ENCODE results near the gene RASAL2.
"Not testable (repeated sequence)": the region's sequence is repeated elsewhere in the genome, so short reads cannot be mapped to it uniquely, and the experiment has no call there.

The RASAL2 gene

DNA sequence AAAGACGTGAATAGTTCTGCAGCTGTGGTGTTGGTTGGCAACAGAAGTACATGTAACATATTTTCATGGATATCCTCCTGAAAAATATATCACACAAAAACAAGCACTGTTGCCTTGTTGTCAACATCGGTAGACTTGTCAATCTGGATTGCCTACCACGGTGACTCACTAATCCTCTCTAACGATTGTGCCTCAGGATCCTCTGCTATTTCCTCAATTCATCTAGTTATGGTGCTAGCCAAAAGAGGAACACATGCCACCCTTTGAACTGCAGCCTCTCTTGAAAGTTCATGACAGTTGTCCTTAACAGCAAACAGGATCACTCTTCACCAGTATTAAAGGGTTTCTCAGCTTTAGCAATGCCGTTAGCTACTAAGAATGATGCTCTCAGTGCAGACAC, 25.7 kb downstream of the RASAL2 start:
- Histone ChIP-seq H3K27me3 (ENCODE audit: insufficient read depth, low read length, poor library complexity, severe bottlenecking) (no peaks in the 10 kb centered on the region), H3K79me2 (ENCODE audit: insufficient read depth, low read length) (no peaks in the 10 kb centered on the region)

GRCh38 chr1:178120088-178120487, 26.2 kb downstream of the RASAL2 start:
- no peaks in the 10 kb centered on the region for H3K36me3 ChIP-seq (ENCODE audit: insufficient read depth, low read length)
- H3K9ac ChIP-seq (ENCODE audit: low read depth, low read length, poor library complexity, severe bottlenecking), result no peak overlapping the region
- no peak overlapping the region for H3K4me3 ChIP-seq (ENCODE audit: low read length, poor library complexity, severe bottlenecking)
- no peaks in the 10 kb centered on the region for H3K27me3 ChIP-seq (ENCODE audit: insufficient read depth, low read length, poor library complexity, severe bottlenecking)
- no peak overlapping the region for H3K4me2 ChIP-seq (ENCODE audit: low read depth, low read length, poor library complexity, severe bottlenecking)
- no peak for TF ChIP-seq EZH2phosphoT487 (IDR thresholded peaks at IDR 0.05; ENCODE audit: borderline replicate concordance)
- no peaks in the 10 kb centered on the region for H3F3A ChIP-seq (ENCODE audit: low read depth)
- H3K9me2 ChIP-seq (replicated peaks; ENCODE audit: low read depth, low read length), result no peaks in the 10 kb centered on the region
- H2AFZ ChIP-seq (ENCODE audit: low read length), result no peak overlapping the region
- H3K9me3 ChIP-seq (ENCODE audit: insufficient read depth, low read depth, low read length), result no peaks in the 10 kb centered on the region
- H3K4me1 ChIP-seq (ENCODE audit: insufficient read depth, low read length, poor library complexity, severe bottlenecking), result no peaks in the 10 kb centered on the region
- no peaks in the 10 kb centered on the region for H4K20me1 ChIP-seq (ENCODE audit: insufficient read depth, low read length, poor library complexity, severe bottlenecking)
- no peaks in the 10 kb centered on the region for H3K79me2 ChIP-seq (ENCODE audit: insufficient read depth, low read length)

More for the DNA sequence above, 25.7 kb downstream of the RASAL2 start:
- Histone ChIP-seq H3K4me3 (ENCODE audit: low read length, poor library complexity, severe bottlenecking) (no peak overlapping the region), H4K20me1 (ENCODE audit: insufficient read depth, low read length, poor library complexity, severe bottlenecking) (no peaks in the 10 kb centered on the region), H3K9ac (ENCODE audit: low read depth, low read length, poor library complexity, severe bottlenecking) (no peak overlapping the region), H3K9me3 (ENCODE audit: insufficient read depth, low read depth, low read length) (no peaks in the 10 kb centered on the region), H3K4me1 (ENCODE audit: insufficient read depth, low read length, poor library complexity, severe bottlenecking) (no peaks in the 10 kb centered on the region), H2AFZ (ENCODE audit: low read length) (no peak overlapping the region), H3K9me2 (replicated peaks; ENCODE audit: low read depth, low read length) (no peaks in the 10 kb centered on the region), H3K36me3 (ENCODE audit: insufficient read depth, low read length) (no peaks in the 10 kb centered on the region), H3F3A (ENCODE audit: low read depth) (no peaks in the 10 kb centered on the region), H3K4me2 (ENCODE audit: low read depth, low read length, poor library complexity, severe bottlenecking) (no peak overlapping the region)
- TF ChIP-seq EZH2phosphoT487 (IDR thresholded peaks at IDR 0.05; ENCODE audit: borderline replicate concordance), result no peak
- TF ChIP-seq, protein P1, sequence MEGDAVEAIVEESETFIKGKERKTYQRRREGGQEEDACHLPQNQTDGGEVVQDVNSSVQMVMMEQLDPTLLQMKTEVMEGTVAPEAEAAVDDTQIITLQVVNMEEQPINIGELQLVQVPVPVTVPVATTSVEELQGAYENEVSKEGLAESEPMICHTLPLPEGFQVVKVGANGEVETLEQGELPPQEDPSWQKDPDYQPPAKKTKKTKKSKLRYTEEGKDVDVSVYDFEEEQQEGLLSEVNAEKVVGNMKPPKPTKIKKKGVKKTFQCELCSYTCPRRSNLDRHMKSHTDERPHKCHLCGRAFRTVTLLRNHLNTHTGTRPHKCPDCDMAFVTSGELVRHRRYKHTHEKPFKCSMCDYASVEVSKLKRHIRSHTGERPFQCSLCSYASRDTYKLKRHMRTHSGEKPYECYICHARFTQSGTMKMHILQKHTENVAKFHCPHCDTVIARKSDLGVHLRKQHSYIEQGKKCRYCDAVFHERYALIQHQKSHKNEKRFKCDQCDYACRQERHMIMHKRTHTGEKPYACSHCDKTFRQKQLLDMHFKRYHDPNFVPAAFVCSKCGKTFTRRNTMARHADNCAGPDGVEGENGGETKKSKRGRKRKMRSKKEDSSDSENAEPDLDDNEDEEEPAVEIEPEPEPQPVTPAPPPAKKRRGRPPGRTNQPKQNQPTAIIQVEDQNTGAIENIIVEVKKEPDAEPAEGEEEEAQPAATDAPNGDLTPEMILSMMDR (conservative IDR thresholded peaks at IDR 0.05; ENCODE audit: low read length), result no peak

DNA sequence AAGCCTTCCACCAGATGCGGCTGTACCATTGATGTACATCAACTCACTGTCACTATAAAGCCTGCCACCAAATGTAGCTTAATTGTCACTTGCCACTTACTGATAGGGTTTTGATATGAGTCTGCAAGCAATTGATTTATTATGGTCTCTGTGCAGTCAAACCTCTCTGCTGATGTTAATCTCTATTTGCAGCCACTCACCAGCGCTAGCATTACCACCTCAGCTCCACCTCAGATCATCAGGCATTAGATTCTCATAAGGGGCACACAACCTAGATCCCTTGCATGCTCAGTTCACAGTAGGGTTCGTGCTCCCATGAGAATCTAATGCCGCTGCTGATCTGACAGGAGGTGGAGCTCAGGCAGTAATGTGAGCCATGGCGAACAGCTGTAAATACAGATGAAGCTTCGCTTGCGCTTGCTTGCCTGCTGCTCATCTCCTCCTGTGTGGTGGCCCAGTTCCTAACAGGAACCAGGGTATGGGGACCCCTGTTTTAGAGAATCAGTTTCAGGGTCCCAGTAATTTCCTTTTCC, 26.7 kb downstream of the RASAL2 start:
- H3K4me3 ChIP-seq (ENCODE audit: low read length, poor library complexity, severe bottlenecking); H3K9me2 ChIP-seq (replicated peaks; ENCODE audit: low read depth, low read length); H3K4me1 ChIP-seq (ENCODE audit: insufficient read depth, low read length, poor library complexity, severe bottlenecking); H3K9ac ChIP-seq (ENCODE audit: low read depth, low read length, poor library complexity, severe bottlenecking); H3K4me2 ChIP-seq (ENCODE audit: low read depth, low read length, poor library complexity, severe bottlenecking); H3K79me2 ChIP-seq (ENCODE audit: insufficient read depth, low read length); H3K27me3 ChIP-seq (ENCODE audit: insufficient read depth, low read length, poor library complexity, severe bottlenecking); H2AFZ ChIP-seq (ENCODE audit: low read length); H3F3A ChIP-seq (ENCODE audit: low read depth); H3K36me3 ChIP-seq (ENCODE audit: insufficient read depth, low read length); H3K9me3 ChIP-seq (ENCODE audit: insufficient read depth, low read depth, low read length); H4K20me1 ChIP-seq (ENCODE audit: insufficient read depth, low read length, poor library complexity, severe bottlenecking): not testable (repeated sequence)

DNA sequence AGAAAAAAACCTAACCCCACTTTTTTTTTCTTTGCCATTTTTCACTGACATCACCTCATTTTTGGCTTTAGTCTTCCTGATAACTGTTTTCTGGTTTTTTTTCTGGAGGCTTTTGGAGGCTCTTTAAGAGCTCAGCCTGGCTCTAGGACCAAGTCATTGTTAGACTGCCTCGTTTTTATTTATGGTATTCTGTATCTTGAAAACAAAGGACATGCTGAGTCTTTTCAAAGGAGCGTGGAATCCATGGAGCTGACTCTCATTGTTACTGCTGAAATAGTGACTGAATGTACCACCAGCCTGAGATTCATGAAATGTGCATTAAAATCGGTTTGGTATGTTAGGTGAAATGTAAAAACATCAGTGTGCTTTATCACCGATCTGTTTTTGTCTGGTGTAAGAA, 28.0 kb downstream of the RASAL2 start:
- no peaks in the 10 kb centered on the region for H3K79me2 ChIP-seq (ENCODE audit: insufficient read depth, low read length)
- H3K4me2 ChIP-seq (ENCODE audit: low read depth, low read length, poor library complexity, severe bottlenecking), result no peak overlapping the region
- H3K4me1 ChIP-seq (ENCODE audit: insufficient read depth, low read length, poor library complexity, severe bottlenecking), result no peaks in the 10 kb centered on the region
- no peaks in the 10 kb centered on the region for H4K20me1 ChIP-seq (ENCODE audit: insufficient read depth, low read length, poor library complexity, severe bottlenecking)
- no peak overlapping the region for H3K9ac ChIP-seq (ENCODE audit: low read depth, low read length, poor library complexity, severe bottlenecking)
- no peak for TF ChIP-seq EZH2phosphoT487 (IDR thresholded peaks at IDR 0.05; ENCODE audit: borderline replicate concordance)
- TF ChIP-seq, protein P1 (conservative IDR thresholded peaks at IDR 0.05; ENCODE audit: low read length), result no peak
- H3F3A ChIP-seq (ENCODE audit: low read depth), result no peaks in the 10 kb centered on the region
- no peak overlapping the region for H2AFZ ChIP-seq (ENCODE audit: low read length)
- H3K4me3 ChIP-seq (ENCODE audit: low read length, poor library complexity, severe bottlenecking), result no peak overlapping the region
- no peaks in the 10 kb centered on the region for H3K9me3 ChIP-seq (ENCODE audit: insufficient read depth, low read depth, low read length)
- no peaks in the 10 kb centered on the region for H3K27me3 ChIP-seq (ENCODE audit: insufficient read depth, low read length, poor library complexity, severe bottlenecking)
- H3K36me3 ChIP-seq (ENCODE audit: insufficient read depth, low read length), result no peaks in the 10 kb centered on the region
- no peaks in the 10 kb centered on the region for H3K9me2 ChIP-seq (replicated peaks; ENCODE audit: low read depth, low read length)

Data from Loucy (cell line).